Lung (tissue), 12 donors: Measurements from ENCODE around the gene PCBD2. TPM values are rescaled to one million over a fixed set of nuclear protein-coding genes. Genes with fewer than 3 reads are reported as not detected.

Experiments used
- ATAC-seq: fragments of 200-7000 bp; cut with Tn5 transposase; one replicate; pipeline ENCODE4 v1.9.1; 2020; ENCODE audit warnings: moderate number of reproducible peaks; ENCODE audit not compliant: insufficient read depth, low FRiP score
- DNase-seq, 3 donors: peaks; one replicate each; pipeline ENCODE4 v3.0.0-alpha.2; 2013 to 2017
- H3K27ac ChIP-seq, 2 donors: one replicate each; pipeline ENCODE4 v1.5.1; 2013; ENCODE audit warnings: mild to moderate bottlenecking in 2 of 2, moderate library complexity in 2 of 2, control low read depth in 1 of 2, inconsistent platforms in 1 of 2, low read depth in 1 of 2, low read length in 1 of 2
- H3K27me3 ChIP-seq, 3 donors: one replicate each; pipeline ENCODE4 v1.5.1; 2013; ENCODE audit warnings: low read length in 2 of 3; ENCODE audit not compliant: control insufficient read depth in 3 of 3, insufficient read depth in 3 of 3
- H3K36me3 ChIP-seq, 4 donors: one replicate each; pipeline ENCODE4 v1.5.1; 2013; ENCODE audit warnings: low read length in 4 of 4, mild to moderate bottlenecking in 1 of 4, moderate library complexity in 1 of 4; ENCODE audit not compliant: control insufficient read depth in 4 of 4, insufficient read depth in 4 of 4
- H3K4me1 ChIP-seq, 5 donors: one replicate each; pipeline ENCODE4 v1.5.1; 2013; ENCODE audit warnings: low read length in 5 of 5, mild to moderate bottlenecking in 2 of 5, moderate library complexity in 1 of 5; ENCODE audit not compliant: control insufficient read depth in 5 of 5, insufficient read depth in 5 of 5
- H3K4me3 ChIP-seq: one replicate; pipeline ENCODE4 v1.5.1; 2013; ENCODE audit warnings: mild to moderate bottlenecking, control low read depth, moderate library complexity
- H3K9ac ChIP-seq, 2 donors: one replicate each; pipeline ENCODE4 v1.5.1; 2013; ENCODE audit warnings: low read length in 2 of 2, control low read depth in 1 of 2; ENCODE audit not compliant: insufficient read depth in 1 of 2
- H3K9me3 ChIP-seq, 4 donors: one replicate each; pipeline ENCODE4 v1.5.1; 2013; ENCODE audit warnings: low read length in 3 of 4, mild to moderate bottlenecking in 1 of 4, moderate library complexity in 1 of 4; ENCODE audit not compliant: control insufficient read depth in 4 of 4, insufficient read depth in 3 of 4
- CTCF ChIP-seq: IDR thresholded peaks from 2 replicates; pipeline ENCODE4 v1.5.1; 2012; ENCODE audit warnings: mild to moderate bottlenecking; ENCODE audit errors: control extremely low read depth, extremely low read depth
- WGBS, 2 donors: extraction: QIAGEN DNeasy Blood & Tissue Kit; methylation state at CpG; one replicate each; pipeline ENCODE4 v1.1.7; 2013; 5-methylcytosine and 5-hydroxymethylcytosine counted together
- polyA plus RNA-seq, 2 donors: library from polyadenylated mRNA; stranded (reverse); fragments of 200-250 nt; gene quantifications; one replicate each; pipeline ENCODE4 v1.2.1, GENCODE V29; 2013
- total RNA-seq, 2 donors: library from RNA; depleted of rRNA in 1 of 2; stranded (reverse); fragments of >200 nt in 1 of 2; gene quantifications; one replicate each; pipeline ENCODE4 v1.2.1, GENCODE V29; 2014 to 2021
- donor health status: control.
- donor health status: control.
- donor health status: Bipolar disorder and iron deficiency.
- donor health status: healthy.
- donor health status: DM: yes; HTN: yes; CAD: no.

Gene PCBD2
- total and polyA plus RNA-seq, 4 donors = 4.1 to 12.3 (median 7.5) TPM

- DNase-seq (no peak), ATAC-seq (no peak)
- Histone ChIP-seq H3K27me3 (no peaks in the 10 kb centered on the region), H3K36me3 (no peaks in the 10 kb centered on the region), H3K27ac (no peak overlapping the region), H3K9me3 (no peaks in the 10 kb centered on the region), H3K9ac (no peak overlapping the region), H3K4me1 (peaks cover 0 to 6% (median 0%) of the 10 kb centered on the region in 5 donors), H3K4me3 (no peak overlapping the region)
- WGBS, 2 donors = 84 to 96% methylated on average over 5 of the region's 5 CpGs
- no peak for TF ChIP-seq CTCF
These were observed 44.0 kb downstream of the PCBD2 start for GRCh38 chr5:134948911-134949310.

DNA sequence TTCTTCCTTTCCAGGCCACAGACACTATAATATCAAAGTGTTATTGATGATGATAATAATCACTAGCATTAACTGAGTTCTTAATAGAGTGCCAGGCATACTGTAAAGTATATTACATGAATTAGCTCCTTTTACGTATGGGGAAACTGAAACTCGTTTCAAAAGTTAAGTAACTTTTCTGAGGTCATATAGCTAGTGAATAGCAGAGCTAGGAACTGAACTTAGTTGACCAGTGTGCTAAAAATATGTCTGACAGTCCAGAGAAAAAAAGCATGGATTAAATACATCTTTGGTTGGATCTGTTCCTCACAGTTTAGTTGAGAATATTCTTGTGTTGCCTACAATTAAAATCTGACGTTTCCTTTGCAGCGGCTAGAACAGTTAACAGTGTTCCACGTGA lies 44.4 kb downstream of the PCBD2 start:
- Histone ChIP-seq H3K4me1 (peaks cover 0 to 6% (median 0%) of the 10 kb centered on the region in 5 donors), H3K9ac (no peak overlapping the region), H3K36me3 (no peaks in the 10 kb centered on the region), H3K27ac (no peak overlapping the region), H3K27me3 (no peaks in the 10 kb centered on the region), H3K4me3 (no peak overlapping the region), H3K9me3 (peaks cover 0 to 1% (median 0%) of the 10 kb centered on the region in 4 donors)
- ATAC-seq = no peak
- no peak for DNase-seq
- WGBS, 2 donors = 77 to 88% methylated on average over 5 of the region's 5 CpGs
- no peak for TF ChIP-seq CTCF

DNA sequence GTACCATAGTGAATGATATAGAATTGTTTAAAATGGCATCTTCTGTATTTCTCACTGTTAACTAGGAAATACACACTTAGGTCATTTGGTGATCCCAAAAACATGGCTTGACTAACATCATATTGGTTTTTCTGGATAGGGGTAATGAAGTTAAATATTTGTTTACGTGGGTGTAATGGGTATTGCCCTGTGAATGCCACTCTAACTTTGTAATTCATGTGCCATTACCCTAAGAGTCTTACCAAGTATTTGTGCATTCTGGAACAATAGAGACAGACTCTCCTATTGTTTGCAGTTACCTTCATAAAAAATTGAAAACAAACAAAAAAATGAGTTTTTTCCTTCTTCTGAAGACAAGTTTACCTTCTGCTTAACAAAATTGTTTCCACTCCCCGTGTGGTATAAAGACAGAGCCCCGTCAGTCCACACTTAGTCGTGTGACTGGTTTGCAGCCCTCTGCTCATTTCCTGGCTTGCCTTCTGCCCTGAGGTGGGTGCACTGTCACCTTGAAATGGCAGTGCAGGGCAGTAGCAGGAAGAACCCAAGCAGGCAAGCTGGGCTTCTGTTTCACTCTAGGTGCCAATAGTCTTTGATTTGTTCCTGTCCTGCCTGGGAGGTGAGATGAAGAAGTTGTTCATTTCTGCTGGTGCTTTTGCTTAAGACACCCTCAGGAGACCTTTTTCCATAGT lies 53.1 kb downstream of the PCBD2 start:
- TF ChIP-seq CTCF = no peak
- Histone ChIP-seq H3K36me3 (peaks cover 0 to 9% (median 4%) of the 10 kb centered on the region in 4 donors), H3K4me1 (no peaks in the 10 kb centered on the region), H3K9me3 (peaks cover 0 to 1% (median 0%) of the 10 kb centered on the region in 4 donors), H3K4me3 (no peak overlapping the region), H3K9ac (no peak overlapping the region), H3K27ac (no peak overlapping the region), H3K27me3 (no peaks in the 10 kb centered on the region)
- DNase-seq = no peak
- ATAC-seq = no peak
- WGBS, 2 donors = 86 to 89% methylated on average over 4 of the region's 4 CpGs

DNA sequence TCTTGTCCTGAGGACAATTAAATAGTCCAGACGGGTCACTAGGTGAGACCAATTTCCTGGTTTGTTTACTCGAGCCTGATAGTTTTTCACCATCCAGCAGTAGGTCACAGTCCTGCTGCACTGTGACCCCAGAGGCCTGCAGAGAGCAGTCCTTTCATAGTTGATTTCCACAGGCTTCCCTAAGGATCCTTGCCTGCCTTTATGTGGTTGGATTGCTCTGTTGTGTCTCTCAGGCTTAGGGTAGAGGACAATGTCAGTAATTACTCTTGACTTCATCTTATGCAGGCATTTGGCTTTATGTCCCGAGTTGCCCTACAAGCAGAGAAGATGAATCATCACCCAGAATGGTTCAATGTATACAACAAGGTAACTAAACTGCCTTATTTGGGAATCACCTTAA lies 53.8 kb downstream of the PCBD2 start:
- TF ChIP-seq CTCF = no peak
- no peaks in the 10 kb centered on the region for H3K27me3 ChIP-seq
- peaks cover 0 to 1% (median 0%) of the 10 kb centered on the region in 4 donors for H3K9me3 ChIP-seq
- peaks cover 0 to 9% (median 4%) of the 10 kb centered on the region in 4 donors for H3K36me3 ChIP-seq
- no peak overlapping the region for H3K4me3 ChIP-seq
- H3K27ac ChIP-seq = no peak overlapping the region
- WGBS, 2 donors = 78 to 84% methylated on average over 3 of the region's 3 CpGs
- no peak overlapping the region for H3K9ac ChIP-seq
- no peaks in the 10 kb centered on the region for H3K4me1 ChIP-seq
- ATAC-seq (no peak), DNase-seq (no peak)
